Measurements from ENCODE around the gene DENND4A.

DNA sequence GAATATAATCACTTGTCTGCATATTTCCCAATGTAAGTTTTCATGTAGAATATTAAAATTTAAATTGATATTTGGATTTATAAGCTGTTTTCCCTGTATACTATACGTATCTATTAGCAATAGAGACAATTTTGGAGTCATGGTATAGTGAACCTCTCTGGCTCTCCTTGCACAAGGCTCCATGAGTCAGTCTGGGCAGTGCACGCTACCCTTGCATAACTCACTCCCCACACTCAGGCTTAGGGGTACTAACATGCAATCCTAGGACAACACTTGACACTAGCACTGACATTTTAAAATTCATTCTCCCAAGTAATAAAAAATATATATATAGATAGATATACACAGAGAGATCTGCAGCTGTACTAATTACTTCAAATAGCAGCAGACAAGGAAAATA, 131.2 kb downstream of the DENND4A start:
- TF ChIP-seq POLR2A (IDR thresholded peaks at IDR 0.05) (no peak), POLR2AphosphoS5 (IDR thresholded peaks at IDR 0.05) (no peak)
- TF ChIP-seq, protein P1, sequence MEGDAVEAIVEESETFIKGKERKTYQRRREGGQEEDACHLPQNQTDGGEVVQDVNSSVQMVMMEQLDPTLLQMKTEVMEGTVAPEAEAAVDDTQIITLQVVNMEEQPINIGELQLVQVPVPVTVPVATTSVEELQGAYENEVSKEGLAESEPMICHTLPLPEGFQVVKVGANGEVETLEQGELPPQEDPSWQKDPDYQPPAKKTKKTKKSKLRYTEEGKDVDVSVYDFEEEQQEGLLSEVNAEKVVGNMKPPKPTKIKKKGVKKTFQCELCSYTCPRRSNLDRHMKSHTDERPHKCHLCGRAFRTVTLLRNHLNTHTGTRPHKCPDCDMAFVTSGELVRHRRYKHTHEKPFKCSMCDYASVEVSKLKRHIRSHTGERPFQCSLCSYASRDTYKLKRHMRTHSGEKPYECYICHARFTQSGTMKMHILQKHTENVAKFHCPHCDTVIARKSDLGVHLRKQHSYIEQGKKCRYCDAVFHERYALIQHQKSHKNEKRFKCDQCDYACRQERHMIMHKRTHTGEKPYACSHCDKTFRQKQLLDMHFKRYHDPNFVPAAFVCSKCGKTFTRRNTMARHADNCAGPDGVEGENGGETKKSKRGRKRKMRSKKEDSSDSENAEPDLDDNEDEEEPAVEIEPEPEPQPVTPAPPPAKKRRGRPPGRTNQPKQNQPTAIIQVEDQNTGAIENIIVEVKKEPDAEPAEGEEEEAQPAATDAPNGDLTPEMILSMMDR (IDR thresholded peaks at IDR 0.05 in 8 of 11, conservative IDR thresholded peaks at IDR 0.05 in 3 of 11), result no peak

Measured in spleen (tissue), 7 donors.